H1 (cell line): ENCODE measurements around the gene RCE1. TPM values are rescaled to one million over a fixed set of nuclear protein-coding genes. Genes with fewer than 3 reads are reported as not detected.

ENCODE experiments used
- CTCF ChIA-PET: fragments of 300-600 bp; sonication (Branson Sonifier 250); formaldehyde crosslinking; loops from one replicate; lab custom pipeline; 2021; ENCODE audit not compliant: partially characterized antibody; lab: Charles Lee
- POLR2A ChIA-PET: fragments of 300-600 bp; sonication (Branson Sonifier 250); formaldehyde crosslinking; loops from one replicate; lab custom pipeline; 2021; ENCODE audit warnings: inconsistent platforms; ENCODE audit not compliant: partially characterized antibody; lab: Charles Lee
- DNase-seq, 2 experiments: peaks; one replicate each; pipeline versions ENCODE4 v3.0.0 to v3.0.0-alpha.2; 2010 to 2022; ENCODE audit warnings: low spot score in 2 of 2, low read depth in 1 of 2, mixed read lengths in 1 of 2
- FAIRE-seq: peaks from 2 replicates; lab custom pipeline; 2011; peaks lifted over from hg19 to GRCh38; lab: Jason Lieb, UNC
- H2AFZ ChIP-seq: 2 replicates; pipeline ENCODE4 v1.8.1; 2012; ENCODE audit warnings: low read length, inconsistent platforms
- H2AK5ac ChIP-seq: 2 replicates; pipeline ENCODE4 v1.6.1; 2013; ENCODE audit warnings: low read depth, low read length
- H2BK120ac ChIP-seq: replicated peaks from 2 replicates; pipeline ENCODE3; 2013; ENCODE audit warnings: low read depth, low read length, inconsistent platforms
- H2BK12ac ChIP-seq: 2 replicates; pipeline ENCODE4 v1.6.1; 2013; ENCODE audit warnings: low read depth, low read length
- H2BK15ac ChIP-seq: 2 replicates; pipeline ENCODE4 v1.6.1; 2013; ENCODE audit warnings: low read length
- H2BK20ac ChIP-seq: 2 replicates; pipeline ENCODE4 v1.6.1; 2013; ENCODE audit warnings: low read length
- H2BK5ac ChIP-seq: 2 replicates; pipeline ENCODE4 v1.6.1; 2013; ENCODE audit warnings: low read depth, low read length
- H3K14ac ChIP-seq: 2 replicates; pipeline ENCODE4 v1.6.1; 2013; ENCODE audit warnings: inconsistent platforms; ENCODE audit not compliant: insufficient read length
- H3K18ac ChIP-seq: 2 replicates; pipeline ENCODE4 v1.6.1; 2013; ENCODE audit warnings: low read length; ENCODE audit errors: extremely low read depth
- H3K23ac ChIP-seq: 2 replicates; pipeline ENCODE4 v1.6.1; 2013; ENCODE audit warnings: inconsistent platforms; ENCODE audit not compliant: insufficient read length
- H3K23me2 ChIP-seq: 2 replicates; pipeline ENCODE4 v1.6.1; 2013; ENCODE audit warnings: low read depth, low read length
- H3K27ac ChIP-seq: 2 replicates; pipeline ENCODE4 v1.6.1; 2011; ENCODE audit warnings: low read depth, low read length, inconsistent platforms
- H3K27me3 ChIP-seq, 4 experiments: replicated peaks in 1 of 4; 1 replicate in 1 of 4; 2 replicates in 3 of 4; pipeline versions ENCODE4 v1.6.1 to v1.8.1; 2011 to 2013; ENCODE audit warnings: low read length in 3 of 4, mild to moderate bottlenecking in 3 of 4, inconsistent platforms in 2 of 4, mixed read lengths in 2 of 4, moderate library complexity in 1 of 4; ENCODE audit not compliant: control insufficient read depth in 3 of 4, insufficient read depth in 3 of 4; ENCODE audit errors: extremely low read depth in 1 of 4
- H3K36me3 ChIP-seq, 4 experiments: 2 replicates each; pipeline versions ENCODE4 v1.6.1 to v1.8.1; 2011 to 2013; ENCODE audit warnings: mild to moderate bottlenecking in 4 of 4, low read length in 3 of 4, moderate library complexity in 2 of 4, control low read depth in 1 of 4, inconsistent platforms in 1 of 4; ENCODE audit not compliant: insufficient read depth in 4 of 4, control insufficient read depth in 2 of 4
- H3K4ac ChIP-seq: replicated peaks from 2 replicates; pipeline ENCODE3; 2013; ENCODE audit warnings: low read length, low read depth, mixed read lengths, inconsistent platforms; ENCODE audit not compliant: insufficient read length
- H3K4me1 ChIP-seq, 4 experiments: replicated peaks in 1 of 4; 1 replicate in 1 of 4; 2 replicates in 3 of 4; pipeline versions ENCODE4 v1.6.1 to v1.8.1; 2011 to 2013; ENCODE audit warnings: low read length in 3 of 4, inconsistent platforms in 2 of 4, mixed read lengths in 1 of 4; ENCODE audit not compliant: insufficient read depth in 4 of 4, control insufficient read depth in 3 of 4
- H3K4me2 ChIP-seq, 2 experiments: 2 replicates each; pipeline versions ENCODE4 v1.6.1 to v1.8.1; 2011 to 2013; ENCODE audit warnings: low read depth in 2 of 2, low read length in 2 of 2, control low read depth in 1 of 2, inconsistent platforms in 1 of 2, mild to moderate bottlenecking in 1 of 2; ENCODE audit not compliant: insufficient read depth in 1 of 2
- H3K4me3 ChIP-seq, 4 experiments: fragments of 200-600, 300-600 bp in 1 of 4; sonication (generic), shearing (Covaris generic), sonication (Bioruptor Twin) in 1 of 4; 2 replicates each; pipeline versions ENCODE4 v1.5.1 to v1.8.1; 2011 to 2016; ENCODE audit warnings: low read length in 4 of 4, low read depth in 3 of 4, control low read depth in 2 of 4, inconsistent platforms in 2 of 4, mild to moderate bottlenecking in 2 of 4, mixed read lengths in 1 of 4, moderate library complexity in 1 of 4; ENCODE audit not compliant: insufficient read depth in 2 of 4; ENCODE audit errors: extremely low read depth in 1 of 4
- H3K56ac ChIP-seq: replicated peaks from 2 replicates; pipeline ENCODE3; 2013; ENCODE audit warnings: low read depth, mild to moderate bottlenecking, mixed read lengths, low read length, inconsistent platforms; ENCODE audit not compliant: insufficient read length
- H3K79me1 ChIP-seq: 2 replicates; pipeline ENCODE4 v1.6.1; 2013; ENCODE audit warnings: low read depth, low read length, control low read depth
- H3K79me2 ChIP-seq, 2 experiments: 2 replicates each; pipeline versions ENCODE4 v1.6.1 to v1.8.1; 2012 to 2013; ENCODE audit warnings: low read length in 2 of 2, mild to moderate bottlenecking in 2 of 2, inconsistent platforms in 1 of 2; ENCODE audit not compliant: insufficient read depth in 2 of 2, control insufficient read depth in 1 of 2
- H3K9ac ChIP-seq, 4 experiments: replicated peaks in 1 of 4; 1 replicate in 1 of 4; 2 replicates in 3 of 4; pipeline versions ENCODE4 v1.6.1 to v1.8.1; 2011 to 2013; ENCODE audit warnings: low read depth in 3 of 4, low read length in 3 of 4, control low read depth in 2 of 4, mild to moderate bottlenecking in 2 of 4, moderate library complexity in 2 of 4, inconsistent platforms in 1 of 4; ENCODE audit errors: extremely low read depth in 1 of 4
- H3K9me3 ChIP-seq, 2 experiments: 2 replicates each; pipeline versions ENCODE4 v1.6.1 to v1.8.1; 2012 to 2013; ENCODE audit warnings: mild to moderate bottlenecking in 2 of 2, moderate library complexity in 2 of 2, control low read depth in 1 of 2, inconsistent platforms in 1 of 2, low read depth in 1 of 2, low read length in 1 of 2, mixed read lengths in 1 of 2; ENCODE audit not compliant: insufficient read depth in 2 of 2
- H4K20me1 ChIP-seq, 2 experiments: replicated peaks in 1 of 2; 2 replicates each; pipeline versions ENCODE3 to v1.8.1; 2011 to 2013; ENCODE audit warnings: inconsistent platforms in 2 of 2, low read length in 2 of 2, mild to moderate bottlenecking in 1 of 2; ENCODE audit not compliant: insufficient read depth in 2 of 2, control insufficient read depth in 1 of 2
- H4K5ac ChIP-seq: 2 replicates; pipeline ENCODE4 v1.6.1; 2013; ENCODE audit warnings: low read length, low read depth, mixed read lengths, inconsistent platforms; ENCODE audit not compliant: insufficient read length
- H4K8ac ChIP-seq: 2 replicates; pipeline ENCODE4 v1.8.0; 2013; ENCODE audit warnings: mild to moderate bottlenecking, moderate library complexity, low read length, inconsistent platforms; ENCODE audit not compliant: insufficient read depth; ENCODE audit errors: extremely low read depth
- H4K91ac ChIP-seq: replicated peaks from 2 replicates; pipeline ENCODE3; 2013; ENCODE audit warnings: low read length, mixed read lengths, inconsistent platforms; ENCODE audit not compliant: insufficient read length
- ASH2L ChIP-seq: fragments of 200-600, 300-600 bp; sonication (generic); IDR thresholded peaks from one replicate; pipeline ENCODE4 v1.7.1; 2017; ENCODE audit warnings: low read length
- GTF2F1 ChIP-seq: IDR thresholded peaks from 2 replicates; pipeline ENCODE4 v1.6.1; 2012; ENCODE audit warnings: low read depth, low read length, improper control_type of control experiment, borderline replicate concordance
- HDAC2 ChIP-seq, 2 experiments: fragments of 300-600 bp in 1 of 2; sonication (generic) in 1 of 2; IDR thresholded peaks; 2 replicates each; pipeline ENCODE4 v1.6.1; 2011 to 2012; ENCODE audit warnings: low read depth in 2 of 2, low read length in 2 of 2, mild to moderate bottlenecking in 2 of 2, moderate library complexity in 2 of 2, borderline replicate concordance in 1 of 2, inconsistent platforms in 1 of 2
- JUN ChIP-seq: IDR thresholded peaks from 2 replicates; pipeline ENCODE4 v1.6.1; 2011; ENCODE audit warnings: low read depth, mild to moderate bottlenecking, improper control_type of control experiment, low read length
- SIN3A ChIP-seq, 2 experiments: IDR thresholded peaks in 1 of 2; conservative IDR thresholded peaks in 1 of 2; 2 replicates each; pipeline ENCODE4 v1.6.1; 2011 to 2012; ENCODE audit warnings: low read length in 2 of 2, improper control_type of control experiment in 1 of 2, low read depth in 1 of 2, mild to moderate bottlenecking in 1 of 2
- SIRT6 ChIP-seq: IDR thresholded peaks from one replicate; pipeline ENCODE4 v1.7.1; 2012; ENCODE audit warnings: low read length, inconsistent platforms
- SIX5 ChIP-seq: IDR thresholded peaks from 2 replicates; pipeline ENCODE4 v1.6.1; 2011; ENCODE audit warnings: mild to moderate bottlenecking, low read depth, low read length
- WGBS, 2 experiments: shearing (Covaris generic) in 1 of 2; methylation state at CpG; one replicate each; pipeline versions ENCODE4 v1.1.6 to v1.1.7; 2013 to 2015; ENCODE audit warnings: low lambda C conversion rate in 2 of 2, mixed read lengths in 2 of 2, inconsistent platforms in 1 of 2, low coverage in 1 of 2, missing lambda C conversion rate in 1 of 2; ENCODE audit not compliant: insufficient replicate concordance in 2 of 2, insufficient coverage in 1 of 2, insufficient read length in 1 of 2; ENCODE audit errors: extremely low coverage in 1 of 2, missing lambda C conversion rate in 1 of 2; 5-methylcytosine and 5-hydroxymethylcytosine counted together
- polyA plus RNA-seq, 7 experiments: library from polyadenylated mRNA; depleted of rRNA in 3 of 7; stranded (reverse) in 5 of 7; unstranded in 2 of 7; fragments of >200 nt in 5 of 7; fragments of 200-250 nt in 2 of 7; gene quantifications; 1 replicate in 5 of 7; 2 replicates in 1 of 7; 4 replicates in 1 of 7; pipeline versions ENCODE4 v1.2.1 to v1.2.3, GENCODE V29; 2011 to 2013; ENCODE audit warnings: missing spikeins in 2 of 7, mixed read lengths in 2 of 7
- total RNA-seq: library from RNA; stranded (reverse); fragmentation: NEBNext Ultra II Directional; extraction: Animal tissue kit (Norgen Biotek cat#: 25700); gene quantifications from 2 replicates; pipeline ENCODE4 v1.2.1, GENCODE V29; 2021

RCE1 gene
- total and polyA plus RNA-seq, 2 of the 8 experiments (the other 6 are each of a cell fraction or from before 2014, with no cell fraction given), result 35.8 to 84.8 TPM

DNA sequence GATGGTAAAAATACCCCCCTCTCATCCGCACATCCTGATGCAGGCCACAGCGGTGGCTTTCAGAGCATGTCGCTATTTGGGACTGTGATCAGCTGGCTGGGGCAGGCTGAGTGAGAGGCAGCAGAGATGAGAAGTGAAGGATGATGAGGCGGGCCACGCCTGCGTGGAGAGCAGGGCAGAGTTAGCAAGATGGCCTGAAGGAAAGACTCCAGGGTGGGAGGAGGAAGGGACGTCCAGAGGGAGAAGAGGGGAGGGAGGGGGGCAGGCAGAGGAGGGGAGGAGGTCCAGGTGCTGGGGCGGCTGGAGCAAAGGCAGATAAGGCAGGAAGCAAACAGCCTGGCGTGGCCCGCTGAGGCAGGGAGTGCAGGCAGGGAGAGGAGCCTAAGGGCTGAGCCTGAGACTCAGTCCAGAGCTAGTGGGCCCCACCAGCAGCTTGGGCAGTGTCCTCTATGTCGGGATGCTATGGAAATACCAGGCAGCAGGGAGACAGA is 42.8 kb downstream of the RCE1 start:
- no peak for FAIRE-seq
- Histone ChIP-seq H3K4me2 (no peak overlapping the region), H2BK20ac (0 out of 2 replicates have a peak overlapping the region, but pooled peaks have one; percentile 32)

More for the DNA sequence above, 42.8 kb downstream of the RCE1 start:
- H3K9ac ChIP-seq, result no peak overlapping the region
- no peak overlapping the region for H3K27ac ChIP-seq
- peaks cover 0 to 2% of the 10 kb centered on the region in 2 experiments for H4K20me1 ChIP-seq
- H2BK120ac ChIP-seq, result no peak overlapping the region
- H3K27me3 ChIP-seq, result no peaks in the 10 kb centered on the region
- peak overlapping the region; percentile 57; the same call in 1 of the 2 replicates for H2AK5ac ChIP-seq
- H2BK5ac ChIP-seq, result peak overlapping the region; percentile 15; the same call in 1 of the 2 replicates
- no peak overlapping the region for H3K4ac ChIP-seq
- H2AFZ ChIP-seq, result no peak overlapping the region
- peaks cover 3 to 20% (median 8%) of the 10 kb centered on the region in 4 experiments for H3K4me1 ChIP-seq
- H3K56ac ChIP-seq, result no peak overlapping the region
- H3K4me3 ChIP-seq, result no peak overlapping the region
- no peak overlapping the region for H4K8ac ChIP-seq
- no peak overlapping the region for H4K5ac ChIP-seq
- no peak for DNase-seq
- no peaks in the 10 kb centered on the region for H3K36me3 ChIP-seq
- POLR2A ChIA-PET, result interaction anchor here (1.2 to 1.6 kb wide), 2 partner anchors 26 to 130 kb away, joined by 3 read pairs; no protein-coding TSS in a partner anchor
- no peak overlapping the region for H3K18ac ChIP-seq
- no peaks in the 10 kb centered on the region for H3K79me2 ChIP-seq
- H2BK12ac ChIP-seq, result 0 out of 2 replicates have a peak overlapping the region, but pooled peaks have one; percentile 33
- H2BK15ac ChIP-seq, result peak overlapping the region; percentile 72
- CTCF ChIA-PET, result interaction anchor here (0.7 to 11.9 kb wide), 6 partner anchors 18 to 137 kb away, joined by 3 to 199 read pairs (median 4); partner anchors contain the start of gene SYT12
- TF ChIP-seq SIX5 (no peak), SIRT6 (no peak), HDAC2 (IDR thresholded peaks at IDR 0.05; ENCODE audit: borderline replicate concordance in 1 of 2, low read depth in 2 of 2, low read length in 2 of 2) (no peak), JUN (no peak), ASH2L (no peak), GTF2F1 (no peak), SIN3A (conservative IDR thresholded peaks at IDR 0.05 in 1 of 2, IDR thresholded peaks at IDR 0.05 in 1 of 2; ENCODE audit: low read depth in 1 of 2, low read length in 2 of 2) (no peak)
- H3K14ac ChIP-seq, result no peak overlapping the region
- no peak overlapping the region for H3K23ac ChIP-seq
- no peak overlapping the region for H4K91ac ChIP-seq
- no peaks in the 10 kb centered on the region; the same call in 1 of the 2 replicates for H3K79me1 ChIP-seq
- no peaks in the 10 kb centered on the region for H3K23me2 ChIP-seq
- H3K9me3 ChIP-seq, result no peaks in the 10 kb centered on the region
- WGBS, 2 experiments, result 82% methylated on average over 11 of the region's 11 CpGs; no CpG with 5 or more reads in 1 of the 2 experiments
